Neural progenitor cell (in vitro differentiated cells): Measurements from ENCODE around the gene TRMT44.

ENCODE experiments used
- EZH2 ChIP-seq: fragments of 200-600 bp; sonication (generic); IDR thresholded peaks from 2 replicates; pipeline ENCODE4 v1.6.1; 2017; ENCODE audit warnings: antibody characterized with exemption, mild to moderate bottlenecking, moderate library complexity
- EZH2phosphoT487 ChIP-seq: fragments of 200-600 bp; sonication (generic); IDR thresholded peaks from 2 replicates; pipeline ENCODE4 v1.6.1; 2017; ENCODE audit warnings: antibody characterized with exemption
- TF ChIP-seq, protein P1 (sequence below): fragments of 200-600 bp; sonication (generic); IDR thresholded peaks from 2 replicates; pipeline ENCODE4 v1.5.1; 2017; ENCODE audit warnings: antibody characterized with exemption, mild to moderate bottlenecking

DNA sequence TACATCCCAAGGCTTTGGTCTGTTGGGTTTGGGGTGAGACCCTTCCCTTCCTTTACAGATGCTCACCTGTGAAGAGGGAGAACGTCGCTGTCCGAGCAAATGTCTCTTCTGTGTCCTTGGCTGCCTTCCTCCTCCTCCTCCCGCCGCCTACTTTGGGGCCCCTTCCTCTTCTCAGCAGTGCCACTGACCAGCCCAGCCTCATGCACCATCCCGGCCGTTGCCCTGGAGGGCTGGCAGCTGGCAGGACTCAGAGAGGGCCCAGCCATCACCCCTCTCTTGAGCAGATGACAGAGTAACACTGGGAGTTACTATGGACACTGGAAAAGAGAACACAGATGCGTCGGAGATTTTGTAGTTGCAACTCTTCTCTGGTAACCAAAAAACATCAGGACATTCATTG, 68.2 kb downstream of the TRMT44 start:
- TF ChIP-seq, protein P1, sequence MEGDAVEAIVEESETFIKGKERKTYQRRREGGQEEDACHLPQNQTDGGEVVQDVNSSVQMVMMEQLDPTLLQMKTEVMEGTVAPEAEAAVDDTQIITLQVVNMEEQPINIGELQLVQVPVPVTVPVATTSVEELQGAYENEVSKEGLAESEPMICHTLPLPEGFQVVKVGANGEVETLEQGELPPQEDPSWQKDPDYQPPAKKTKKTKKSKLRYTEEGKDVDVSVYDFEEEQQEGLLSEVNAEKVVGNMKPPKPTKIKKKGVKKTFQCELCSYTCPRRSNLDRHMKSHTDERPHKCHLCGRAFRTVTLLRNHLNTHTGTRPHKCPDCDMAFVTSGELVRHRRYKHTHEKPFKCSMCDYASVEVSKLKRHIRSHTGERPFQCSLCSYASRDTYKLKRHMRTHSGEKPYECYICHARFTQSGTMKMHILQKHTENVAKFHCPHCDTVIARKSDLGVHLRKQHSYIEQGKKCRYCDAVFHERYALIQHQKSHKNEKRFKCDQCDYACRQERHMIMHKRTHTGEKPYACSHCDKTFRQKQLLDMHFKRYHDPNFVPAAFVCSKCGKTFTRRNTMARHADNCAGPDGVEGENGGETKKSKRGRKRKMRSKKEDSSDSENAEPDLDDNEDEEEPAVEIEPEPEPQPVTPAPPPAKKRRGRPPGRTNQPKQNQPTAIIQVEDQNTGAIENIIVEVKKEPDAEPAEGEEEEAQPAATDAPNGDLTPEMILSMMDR: no peak
- TF ChIP-seq EZH2 (no peak), EZH2phosphoT487 (no peak)
